Activated CD8-positive, alpha-beta memory T cell treated with anti-CD3 and anti-CD28 coated beads for 24 hours (primary cell): ENCODE results near the gene SSH3.

ENCODE experiments used
- DNase-seq: peaks from one replicate; pipeline ENCODE4 v3.0.0-alpha.2; 2020

SSH3 gene

DNA sequence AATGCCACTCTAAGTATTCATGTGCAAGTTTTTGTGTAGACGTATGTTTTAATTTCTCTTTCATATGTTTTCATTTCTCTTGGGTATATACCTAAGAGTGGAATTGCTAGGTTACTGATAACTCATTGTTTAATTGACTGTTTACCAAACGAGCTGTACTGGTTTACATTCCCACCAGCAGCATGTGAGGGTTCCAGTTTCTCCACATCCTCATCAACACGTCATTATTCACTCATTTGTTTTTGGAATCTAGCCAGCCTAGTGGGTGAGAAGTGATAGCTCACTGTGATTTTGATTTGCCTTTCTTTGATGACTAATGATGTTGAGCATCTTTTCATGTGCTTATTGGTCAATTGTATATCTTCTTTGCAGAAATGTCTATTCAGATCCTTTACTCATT, 10.2 kb upstream of the SSH3 start:
- no peak for DNase-seq

DNA sequence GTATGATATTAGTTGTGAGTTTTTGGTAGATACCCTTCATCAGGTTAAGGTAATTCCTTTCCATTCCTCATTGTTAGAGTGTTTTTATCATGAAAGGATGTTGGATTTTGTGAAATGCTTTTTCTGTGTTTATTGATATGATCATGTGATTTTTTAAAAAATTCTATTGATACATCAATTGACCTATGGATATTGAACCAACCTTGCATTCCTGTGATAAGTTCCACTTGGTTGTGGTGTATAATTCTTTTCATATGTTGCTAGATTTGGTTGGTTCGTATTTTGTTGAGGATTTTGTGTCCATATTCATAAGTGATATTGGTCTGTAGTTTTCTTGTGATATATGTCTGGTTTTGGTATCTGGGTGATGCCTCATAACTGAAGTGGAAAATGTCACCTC, 7.5 kb upstream of the SSH3 start:
- DNase-seq, result no peak

- no peak for DNase-seq
Measured at GRCh38 chr11:67298786-67299185, 4.5 kb upstream of the SSH3 start.

DNA sequence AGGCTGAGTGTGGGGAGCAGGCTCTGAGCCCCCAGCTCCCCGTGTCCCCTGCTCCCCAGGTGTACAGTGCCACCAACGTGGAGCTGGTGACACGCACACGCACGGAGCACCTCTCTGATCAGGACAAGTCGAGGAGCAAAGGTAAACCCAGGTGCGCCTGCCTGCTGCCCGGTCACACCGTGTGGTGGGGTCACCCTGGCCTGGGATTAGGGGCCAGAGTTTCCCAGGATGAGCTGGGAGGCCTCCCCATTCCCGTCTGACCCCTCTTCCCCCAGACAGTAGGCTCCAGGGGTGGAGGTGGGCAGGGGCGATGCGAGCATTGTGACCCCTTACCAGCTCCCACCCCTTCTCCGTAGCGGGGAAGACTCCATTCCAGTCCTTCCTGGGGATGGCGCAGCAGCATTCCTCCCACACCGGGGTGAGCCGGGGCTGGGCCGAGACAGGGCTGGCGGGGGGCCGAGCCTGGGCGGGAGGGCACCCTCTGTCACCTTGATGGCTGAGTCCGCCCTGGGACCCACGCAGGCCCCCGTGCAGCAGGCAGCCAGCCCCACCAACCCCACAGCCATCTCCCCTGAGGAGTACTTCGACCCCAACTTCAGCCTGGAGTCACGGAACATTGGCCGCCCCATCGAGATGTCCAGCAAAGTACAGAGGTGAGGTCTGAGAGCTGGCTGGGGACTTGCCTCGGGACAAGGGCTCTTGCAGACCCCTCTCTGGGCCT, 3.7 kb upstream of the SSH3 start:
- no peak for DNase-seq

DNA sequence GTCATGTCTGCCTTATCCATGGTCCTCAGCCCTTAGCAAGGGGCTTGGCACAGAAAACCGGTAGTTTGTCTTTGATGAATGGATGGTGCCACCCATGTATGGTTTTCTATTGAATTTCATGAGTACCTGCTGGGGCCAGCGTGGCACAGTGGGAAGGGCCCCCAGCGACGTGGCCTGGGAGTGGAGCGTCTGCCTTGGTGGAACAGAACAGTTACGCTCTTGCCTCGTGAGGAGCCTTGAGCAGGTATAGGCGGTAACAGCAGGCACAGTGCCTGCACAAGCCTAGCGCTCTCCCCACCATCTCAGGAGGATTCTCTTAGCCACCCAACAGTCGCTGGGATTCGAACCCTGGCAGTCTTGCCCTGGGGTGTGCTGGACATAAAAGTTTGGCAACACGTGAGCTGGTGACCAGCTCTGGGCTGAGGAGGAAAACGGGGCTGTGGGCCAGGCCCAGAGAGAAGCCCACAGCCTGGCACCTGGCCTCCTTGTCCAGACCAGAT, 3.0 kb upstream of the SSH3 start:
- no peak for DNase-seq

GRCh38 chr11:67300756-67301312, 2.5 kb upstream of the SSH3 start:
- DNase-seq, result no peak

DNA sequence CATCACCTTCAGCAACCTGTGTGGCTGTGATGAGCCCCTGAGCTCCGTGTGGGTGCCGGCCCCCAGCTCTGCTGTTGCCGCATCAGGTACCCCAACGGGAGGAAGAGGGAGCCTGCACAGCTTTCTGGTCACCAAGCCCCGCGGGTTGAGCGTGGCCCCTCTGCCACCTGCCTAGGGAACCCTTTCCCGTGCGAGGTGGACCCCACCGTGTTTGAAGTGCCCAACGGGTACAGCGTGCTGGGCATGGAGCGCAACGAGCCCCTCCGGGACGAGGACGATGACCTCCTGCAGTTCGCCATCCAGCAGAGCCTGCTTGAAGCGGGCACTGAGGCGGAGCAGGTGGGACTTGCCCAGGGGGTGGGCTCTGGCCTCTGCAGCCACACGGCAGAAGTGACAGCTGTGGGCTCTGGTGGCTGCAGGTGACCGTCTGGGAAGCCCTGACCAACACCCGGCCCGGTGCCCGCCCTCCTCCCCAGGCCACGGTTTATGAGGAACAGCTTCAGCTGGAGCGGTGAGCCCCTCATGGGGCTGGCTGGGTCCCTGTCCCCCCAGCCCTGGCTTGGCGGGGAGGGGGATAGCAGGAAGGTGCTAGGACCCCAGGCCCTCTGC, 1.9 kb upstream of the SSH3 start:
- no peak for DNase-seq

- DNase-seq, result no peak
Measured at GRCh38 chr11:67301951-67302516, 1.3 kb upstream of the SSH3 start.

DNA sequence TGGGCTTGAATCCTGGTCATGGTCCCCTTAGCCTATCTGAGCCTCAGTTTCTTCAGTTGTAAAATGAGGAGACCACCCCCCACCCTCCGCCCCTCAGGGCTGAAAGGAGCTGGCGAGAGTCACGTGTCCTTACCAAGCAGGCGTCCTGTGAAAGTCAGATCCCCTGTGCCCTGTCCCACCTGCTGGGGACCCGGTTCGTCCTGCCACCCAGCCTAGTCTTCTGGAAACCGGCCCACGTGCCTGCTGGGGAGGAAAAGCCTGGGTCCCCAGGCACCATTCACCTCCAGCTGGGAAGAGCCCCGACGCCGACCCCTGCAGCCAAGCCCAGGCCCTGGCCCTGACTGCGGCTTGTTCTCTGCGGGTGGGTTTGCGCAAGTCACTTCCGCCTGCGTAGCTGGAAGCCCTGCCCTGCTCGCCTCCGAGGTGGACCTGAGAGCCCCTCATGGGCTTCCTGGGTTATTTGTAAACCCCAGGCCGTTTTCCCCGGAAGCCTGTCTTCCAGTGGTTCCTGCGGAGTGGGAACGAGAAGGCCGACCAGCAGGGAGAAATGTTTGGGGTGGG, 679 bp upstream of the SSH3 start:
- DNase-seq, result no peak

GRCh38 chr11:67303835-67304411, 593 bp downstream of the SSH3 start:
- DNase-seq, result no peak

DNA sequence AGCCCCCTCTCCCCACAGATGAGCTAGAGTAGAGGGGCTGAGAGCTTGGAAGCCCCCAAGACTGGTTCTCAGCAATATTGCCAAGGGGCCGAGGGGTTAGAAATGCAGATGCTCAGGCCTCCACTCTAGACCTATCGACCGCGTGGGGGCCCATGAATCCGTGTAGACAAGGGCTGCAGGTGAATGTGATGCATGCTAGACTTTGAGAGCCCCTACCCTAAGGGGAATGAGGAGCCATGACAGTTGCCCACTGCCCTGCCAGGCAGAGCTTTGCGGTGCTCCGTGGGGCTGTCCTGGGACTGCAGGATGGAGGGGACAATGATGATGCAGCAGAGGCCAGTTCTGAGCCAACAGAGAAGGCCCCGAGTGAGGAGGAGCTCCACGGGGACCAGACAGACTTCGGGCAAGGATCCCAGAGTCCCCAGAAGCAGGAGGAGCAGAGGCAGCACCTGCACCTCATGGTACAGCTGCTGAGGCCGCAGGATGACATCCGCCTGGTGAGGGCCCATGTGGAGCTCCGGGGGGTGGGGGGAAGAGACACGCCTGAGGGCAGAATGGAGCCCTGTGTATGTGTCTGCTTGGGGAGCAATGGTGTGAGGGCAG, 1.3 kb downstream of the SSH3 start:
- DNase-seq, result peak; percentile 58

GRCh38 chr11:67306769-67307544, 3.6 kb downstream of the SSH3 start:
- no peak for DNase-seq

- DNase-seq, result no peak
Measured at GRCh38 chr11:67307545-67308001, 4.2 kb downstream of the SSH3 start.

DNA sequence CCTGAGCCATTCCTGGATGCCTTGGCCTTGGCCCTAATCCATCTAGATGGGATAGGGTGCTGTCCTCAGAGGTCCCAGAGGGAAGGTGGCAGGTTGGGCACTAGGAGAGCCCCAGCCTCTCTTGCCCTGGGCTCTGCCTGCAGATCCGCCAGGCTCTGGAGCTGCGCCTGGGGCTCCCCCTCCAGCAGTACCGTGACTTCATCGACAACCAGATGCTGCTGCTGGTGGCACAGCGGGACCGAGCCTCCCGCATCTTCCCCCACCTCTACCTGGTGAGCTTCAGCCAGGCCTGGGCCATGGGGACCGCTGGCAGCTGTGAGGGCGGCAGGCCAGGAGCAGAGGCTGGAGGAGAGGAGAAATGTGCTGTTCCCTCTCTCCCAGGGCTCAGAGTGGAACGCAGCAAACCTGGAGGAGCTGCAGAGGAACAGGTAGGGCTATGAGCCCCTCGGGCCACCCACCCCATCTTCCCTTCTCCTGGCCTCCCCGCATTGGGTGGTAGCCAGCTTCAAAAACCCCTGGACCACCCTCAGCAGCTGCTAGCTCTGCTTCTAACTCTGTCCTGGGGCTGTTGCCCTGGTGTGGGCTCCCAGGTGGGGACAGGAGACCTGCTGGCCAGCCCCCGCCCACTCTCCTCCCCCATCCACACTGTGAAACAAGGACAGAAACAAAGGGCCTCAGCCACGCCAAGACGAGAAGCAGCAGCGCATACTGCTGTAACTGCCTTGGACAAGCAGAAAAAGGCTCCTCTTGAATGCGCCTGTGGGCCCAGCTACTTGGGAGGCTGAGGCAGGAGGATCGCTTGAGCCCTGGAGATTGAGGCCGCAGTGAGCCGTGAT, 4.9 kb downstream of the SSH3 start:
- DNase-seq, result no peak

DNA sequence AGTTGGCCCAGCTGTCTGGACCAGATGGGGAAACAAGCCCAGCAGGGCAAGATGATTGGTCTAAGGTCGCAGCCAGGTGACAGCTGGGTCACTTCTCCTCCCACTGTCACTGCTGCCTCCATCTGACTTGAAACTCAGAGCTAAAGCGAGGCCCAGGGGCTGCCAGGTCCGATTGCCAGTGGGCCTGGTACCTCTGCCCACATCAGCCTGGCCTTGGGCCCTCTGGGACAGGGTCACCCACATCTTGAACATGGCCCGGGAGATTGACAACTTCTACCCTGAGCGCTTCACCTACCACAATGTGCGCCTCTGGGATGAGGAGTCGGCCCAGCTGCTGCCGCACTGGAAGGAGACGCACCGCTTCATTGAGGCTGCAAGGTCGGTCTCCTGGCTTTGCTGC, 5.8 kb downstream of the SSH3 start:
- no peak for DNase-seq

GRCh38 chr11:67309661-67310061, 6.3 kb downstream of the SSH3 start:
- no peak for DNase-seq

DNA sequence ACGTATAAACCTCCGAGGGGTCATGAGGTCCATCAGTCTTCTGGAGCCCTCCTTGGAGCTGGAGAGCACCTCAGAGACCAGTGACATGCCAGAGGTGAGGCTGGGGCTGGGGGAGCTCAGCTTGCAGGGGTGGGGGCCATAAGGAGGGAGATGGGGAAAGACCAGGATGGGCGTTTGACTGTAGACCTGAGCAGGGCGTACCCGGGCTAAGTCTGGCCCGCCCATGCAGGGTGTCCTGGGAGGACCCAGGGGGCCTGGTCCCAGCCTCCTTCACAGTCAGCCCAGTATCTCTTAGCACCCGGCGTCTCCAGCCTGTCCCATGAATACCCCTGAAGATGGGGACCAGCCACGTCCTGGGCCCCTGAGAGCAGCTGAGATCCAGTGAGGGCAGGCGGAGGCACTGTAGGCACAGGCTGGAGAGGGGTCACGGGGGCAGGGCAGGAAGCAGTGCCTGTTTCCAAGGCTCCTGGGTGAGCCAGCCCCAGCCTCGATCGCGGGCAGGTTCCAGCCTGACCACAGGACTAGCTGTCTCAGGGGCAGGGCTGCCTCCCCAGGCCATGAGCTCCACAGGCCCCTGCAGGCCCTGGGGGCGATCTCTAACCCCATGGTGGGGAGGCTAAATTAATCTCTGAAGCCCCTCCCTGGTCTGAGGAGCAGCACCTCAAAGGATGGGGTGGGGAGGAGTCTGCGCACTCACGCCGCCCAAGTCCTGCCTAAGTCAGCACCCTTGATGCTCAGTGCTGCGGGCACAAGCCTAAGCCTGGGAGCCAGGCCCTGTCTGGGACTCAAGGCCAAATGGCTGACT, 7.1 kb downstream of the SSH3 start:
- DNase-seq, result no peak

DNA sequence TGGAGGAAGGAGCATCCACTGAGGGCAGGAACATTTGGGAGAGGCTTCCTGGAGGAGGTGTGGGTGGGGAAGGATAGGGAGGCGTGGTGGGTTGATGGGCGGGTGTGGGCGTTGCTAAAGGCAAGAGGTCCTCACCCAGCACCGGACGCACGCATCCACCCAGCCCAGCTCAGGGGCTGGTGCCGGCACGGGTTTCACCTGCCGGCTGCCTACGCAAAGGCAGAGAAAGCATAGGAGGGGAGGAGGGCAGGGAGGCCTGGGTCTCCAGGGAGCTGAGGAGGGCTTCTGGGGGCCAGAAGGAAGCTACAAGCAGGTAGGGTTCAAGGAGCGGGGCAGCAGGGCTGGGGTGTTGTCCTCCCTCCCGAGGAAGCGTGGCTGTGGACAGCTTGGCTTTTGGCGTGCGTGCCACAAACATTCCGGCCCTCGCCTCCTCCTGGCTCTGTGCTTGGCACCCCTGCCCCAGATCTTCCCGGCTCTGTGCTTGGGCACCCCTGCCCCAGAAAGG, 7.8 kb downstream of the SSH3 start:
- no peak for DNase-seq

DNA sequence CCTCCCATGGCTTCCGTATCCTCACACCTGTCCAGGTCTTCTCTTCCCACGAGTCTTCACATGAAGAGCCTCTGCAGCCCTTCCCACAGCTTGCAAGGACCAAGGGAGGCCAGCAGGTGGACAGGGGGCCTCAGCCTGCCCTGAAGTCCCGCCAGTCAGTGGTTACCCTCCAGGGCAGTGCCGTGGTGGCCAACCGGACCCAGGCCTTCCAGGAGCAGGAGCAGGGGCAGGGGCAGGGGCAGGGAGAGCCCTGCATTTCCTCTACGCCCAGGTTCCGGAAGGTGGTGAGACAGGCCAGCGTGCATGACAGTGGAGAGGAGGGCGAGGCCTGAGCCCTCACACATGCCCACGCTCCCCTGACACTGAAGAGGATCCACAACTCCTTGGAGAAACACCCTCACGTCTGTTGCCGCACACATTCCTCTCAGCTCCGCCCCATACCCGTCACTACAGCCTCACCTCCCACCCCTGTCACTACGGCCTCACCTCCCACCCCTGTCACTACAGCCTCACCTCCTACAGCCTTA, 8.3 kb downstream of the SSH3 start:
- DNase-seq, result no peak
